Urinary bladder (tissue), 4 donors: ENCODE measurements around the gene SYCN. TPM values are rescaled to one million over a fixed set of nuclear protein-coding genes. Genes with fewer than 3 reads are reported as not detected.

Source experiments
- DNase-seq: peaks from one replicate; pipeline ENCODE4 v3.0.0-alpha.2; 2015; ENCODE audit errors: extremely low spot score
- H3K27ac ChIP-seq: one replicate; pipeline ENCODE4 v1.5.1; 2013; ENCODE audit warnings: low read depth, mild to moderate bottlenecking, moderate library complexity
- H3K36me3 ChIP-seq: one replicate; pipeline ENCODE4 v1.6.1; 2013; ENCODE audit warnings: mild to moderate bottlenecking, moderate library complexity; ENCODE audit not compliant: insufficient read depth
- H3K4me1 ChIP-seq: one replicate; pipeline ENCODE4 v1.6.1; 2013; ENCODE audit warnings: mild to moderate bottlenecking, moderate library complexity; ENCODE audit not compliant: insufficient read depth
- H3K4me3 ChIP-seq: one replicate; pipeline ENCODE4 v1.5.1; 2013; ENCODE audit warnings: low read depth, low read length
- WGBS: extraction: QIAGEN DNeasy Blood & Tissue Kit; methylation state at CpG from one replicate; pipeline ENCODE4 v1.1.7; 2013; 5-methylcytosine and 5-hydroxymethylcytosine counted together
- polyA plus RNA-seq: library from polyadenylated mRNA; stranded (reverse); fragments of 200-250 nt; gene quantifications from one replicate; pipeline ENCODE4 v1.2.3, GENCODE V29; 2013
- total RNA-seq: library from RNA; depleted of rRNA; stranded (reverse); fragments of >200 nt; gene quantifications from one replicate; pipeline ENCODE4 v1.2.3, GENCODE V29; 2014
- donor health status: healthy with polysubstance abuse.
- donor health status: healthy.

SYCN gene
- total and polyA plus RNA-seq, 2 donors: not detected

- no peak overlapping the region for H3K4me3 ChIP-seq
- peak overlapping the region; percentile 80 for H3K27ac ChIP-seq
- WGBS: 69% methylated on average over 25 of the region's 25 CpGs
- no peak for DNase-seq
- H3K4me1 ChIP-seq: peaks cover 3% of the 10 kb centered on the region
- H3K36me3 ChIP-seq: peaks cover 2% of the 10 kb centered on the region
These were observed 36.4 kb downstream of the SYCN start for GRCh38 chr19:39167461-39168257.

GRCh38 chr19:39166571-39167391 lies 37.3 kb downstream of the SYCN start:
- Histone ChIP-seq H3K4me1 (peaks cover 3% of the 10 kb centered on the region), H3K27ac (peak overlapping the region; percentile 80), H3K36me3 (peaks cover 2% of the 10 kb centered on the region), H3K4me3 (no peak overlapping the region)
- peak; percentile 58 for DNase-seq
- 37% methylated on average over 24 of the region's 24 CpGs for WGBS

- no peak overlapping the region for H3K27ac ChIP-seq
- H3K36me3 ChIP-seq: peaks cover 2% of the 10 kb centered on the region
- DNase-seq: no peak
- WGBS: 97% methylated on average over 7 of the region's 7 CpGs
- peaks cover 3% of the 10 kb centered on the region for H3K4me1 ChIP-seq
- H3K4me3 ChIP-seq: no peak overlapping the region
These were observed 38.2 kb downstream of the SYCN start for GRCh38 chr19:39165857-39166256.

GRCh38 chr19:39164289-39164688 lies 39.8 kb downstream of the SYCN start:
- Histone ChIP-seq H3K4me3 (no peak overlapping the region), H3K36me3 (no peaks in the 10 kb centered on the region), H3K4me1 (peaks cover 3% of the 10 kb centered on the region), H3K27ac (no peak overlapping the region)
- 93% methylated on average over 6 of the region's 6 CpGs for WGBS
- DNase-seq: no peak

GRCh38 chr19:39163621-39164020 lies 40.4 kb downstream of the SYCN start:
- Histone ChIP-seq H3K4me1 (peaks cover 3% of the 10 kb centered on the region), H3K4me3 (no peak overlapping the region), H3K27ac (no peak overlapping the region), H3K36me3 (no peaks in the 10 kb centered on the region)
- no peak for DNase-seq
- WGBS: 79% methylated on average over 9 of the region's 9 CpGs

- Histone ChIP-seq H3K36me3 (no peaks in the 10 kb centered on the region), H3K4me1 (peaks cover 3% of the 10 kb centered on the region), H3K4me3 (no peak overlapping the region), H3K27ac (no peak overlapping the region)
- no peak for DNase-seq
- 88% methylated on average over 15 of the region's 15 CpGs for WGBS
These were observed 41.5 kb downstream of the SYCN start for GRCh38 chr19:39162441-39163043.

GRCh38 chr19:39160889-39161672 lies 43.0 kb downstream of the SYCN start:
- WGBS: 76% methylated on average over 21 of the region's 21 CpGs
- H3K36me3 ChIP-seq: no peaks in the 10 kb centered on the region

GRCh38 chr19:39160523-39160861 lies 43.6 kb downstream of the SYCN start:
- 13% methylated on average over 8 of the region's 8 CpGs for WGBS
- no peak overlapping the region for H3K4me3 ChIP-seq
- peak; percentile 54 for DNase-seq
- H3K4me1 ChIP-seq: peaks cover 5% of the 10 kb centered on the region
- H3K36me3 ChIP-seq: no peaks in the 10 kb centered on the region
- no peak overlapping the region for H3K27ac ChIP-seq

More at GRCh38 chr19:39160889-39161672, 43.0 kb downstream of the SYCN start:
- H3K4me3 ChIP-seq: no peak overlapping the region
- H3K27ac ChIP-seq: no peak overlapping the region
- DNase-seq: no peak
- peaks cover 2% of the 10 kb centered on the region for H3K4me1 ChIP-seq

GRCh38 chr19:39158646-39159260 lies 45.3 kb downstream of the SYCN start:
- Histone ChIP-seq H3K27ac (no peak overlapping the region), H3K4me1 (peaks cover 5% of the 10 kb centered on the region), H3K4me3 (no peak overlapping the region), H3K36me3 (no peaks in the 10 kb centered on the region)
- no peak for DNase-seq
- WGBS: 83% methylated on average over 12 of the region's 12 CpGs

GRCh38 chr19:39157997-39158389 lies 46.1 kb downstream of the SYCN start:
- Histone ChIP-seq H3K4me3 (no peak overlapping the region), H3K27ac (no peak overlapping the region), H3K4me1 (peaks cover 5% of the 10 kb centered on the region), H3K36me3 (no peaks in the 10 kb centered on the region)
- 94% methylated on average over 15 of the region's 15 CpGs for WGBS
- DNase-seq: no peak

GRCh38 chr19:39157275-39157996 lies 46.6 kb downstream of the SYCN start:
- no peak for DNase-seq
- Histone ChIP-seq H3K36me3 (no peaks in the 10 kb centered on the region), H3K4me1 (peaks cover 5% of the 10 kb centered on the region), H3K27ac (no peak overlapping the region), H3K4me3 (no peak overlapping the region)
- WGBS: 49% methylated on average over 23 of the region's 23 CpGs

GRCh38 chr19:39156326-39157230 lies 47.5 kb downstream of the SYCN start:
- peaks cover 5% of the 10 kb centered on the region for H3K4me1 ChIP-seq
- H3K36me3 ChIP-seq: no peaks in the 10 kb centered on the region
- WGBS: 31% methylated on average over 24 of the region's 24 CpGs
- no peak overlapping the region for H3K4me3 ChIP-seq
- DNase-seq: no peak
- H3K27ac ChIP-seq: no peak overlapping the region
